GM19468 (cell line): ENCODE data around the gene COL12A1.

ENCODE experiments used
- ATAC-seq: cut with Tn5 transposase; IDR thresholded peaks from one replicate; pipeline ENCODE4 v1.9.1; 2021; ENCODE audit warnings: mild to moderate bottlenecking, moderate library complexity, moderate number of reproducible peaks; ENCODE audit not compliant: unreplicated experiment; ENCODE audit errors: extremely low read depth

COL12A1 gene

GRCh38 chr6:75205776-75206575 is at the start of gene COL12A1:
TSS of gene COL12A1 (minus strand) at chr6:75206053. CDS start at chr6:75202792, 3,261 bp downstream.
- no peak for ATAC-seq

DNA sequence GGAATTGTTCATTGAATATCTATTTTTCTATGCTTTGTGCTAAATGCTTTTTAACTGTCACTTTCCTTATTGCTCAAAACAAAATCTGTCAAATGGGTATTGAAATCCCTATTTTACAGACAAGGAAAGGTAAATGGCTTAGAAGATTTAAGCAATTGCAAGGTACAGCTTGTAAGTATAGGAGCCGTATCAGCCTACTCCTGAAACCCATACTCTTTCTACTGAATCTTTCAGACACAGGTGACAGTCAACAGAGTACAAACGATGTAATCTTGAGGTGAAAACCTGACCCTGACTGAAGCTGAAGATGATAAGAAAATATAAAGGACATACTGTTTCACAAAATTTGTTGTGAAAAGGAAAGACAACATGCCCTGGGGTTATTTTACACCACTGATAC is 44.7 kb upstream of the COL12A1 start:
- ATAC-seq = no peak

DNA sequence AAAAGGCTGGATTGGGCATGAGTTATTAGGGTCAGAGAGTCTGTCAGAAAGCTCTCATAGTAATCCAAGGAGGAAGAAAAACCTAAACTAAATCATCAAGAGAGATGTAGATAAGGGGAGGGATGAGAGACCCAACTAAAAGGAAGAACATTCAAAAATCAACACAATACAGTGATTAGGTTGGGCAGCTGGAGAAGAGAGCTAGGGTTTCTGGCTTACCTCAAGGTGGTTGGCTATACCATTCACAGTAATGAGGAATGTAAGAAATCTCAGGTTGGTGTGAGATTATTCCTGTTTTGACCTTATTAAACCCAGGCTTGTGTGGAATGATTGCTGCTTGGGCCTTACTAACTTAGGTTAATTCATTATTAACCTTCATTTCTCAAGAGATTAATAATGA is 44.0 kb upstream of the COL12A1 start:
- ATAC-seq = no peak

DNA sequence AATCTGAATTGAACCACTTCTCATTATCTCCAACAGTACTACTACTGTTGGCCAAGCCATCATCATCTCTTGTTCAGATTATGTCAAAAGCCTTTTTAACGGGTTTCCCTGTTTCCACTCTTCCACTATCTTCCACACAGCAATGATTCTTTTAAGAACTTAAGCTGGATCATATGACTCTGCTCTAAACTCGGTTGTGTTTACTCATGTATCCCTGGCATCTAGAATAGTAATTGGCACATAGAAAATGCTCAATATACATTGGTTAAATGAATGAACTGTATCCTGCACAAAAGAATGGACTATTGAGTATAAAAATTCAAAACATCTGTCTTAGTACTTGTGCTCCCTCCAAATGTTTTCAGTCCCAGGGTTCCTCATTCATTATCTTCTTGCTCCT is 40.5 kb upstream of the COL12A1 start:
- ATAC-seq = no peak

GRCh38 chr6:75244063-75244584 is 38.3 kb upstream of the COL12A1 start:
- ATAC-seq = no peak

- ATAC-seq = peak; percentile 97
These were observed 37.6 kb upstream of the COL12A1 start, which contains the start of gene COX7A2 for GRCh38 chr6:75243333-75244062. TSS of gene COX7A2 (minus strand) at chr6:75243801. CDS start at chr6:75243734, 67 bp downstream.

GRCh38 chr6:75236630-75237029 is 30.8 kb upstream of the COL12A1 start:
- no peak for ATAC-seq

DNA sequence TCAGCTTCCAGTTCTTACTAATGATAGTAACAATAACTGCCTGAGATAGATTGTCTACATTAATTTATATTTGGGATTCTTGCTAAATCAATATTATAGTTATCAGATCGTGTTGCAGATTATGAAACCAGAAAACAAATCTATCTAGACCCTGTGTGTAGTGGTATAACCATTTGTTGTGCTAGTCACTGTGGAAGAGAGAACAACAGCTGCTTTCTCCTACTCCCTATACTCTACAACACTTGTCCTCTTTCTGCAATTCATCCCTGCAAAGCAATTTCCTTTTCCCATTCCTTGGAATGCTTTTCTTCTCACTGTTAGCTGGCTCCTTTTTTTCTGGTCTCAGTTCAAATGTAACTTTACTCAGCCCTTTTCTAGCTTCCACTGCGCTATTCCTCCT is 29.4 kb upstream of the COL12A1 start:
- ATAC-seq = no peak

GRCh38 chr6:75234126-75234865 is 28.4 kb upstream of the COL12A1 start:
- no peak for ATAC-seq

- ATAC-seq = no peak
These were observed 27.3 kb upstream of the COL12A1 start for GRCh38 chr6:75233092-75233615.

DNA sequence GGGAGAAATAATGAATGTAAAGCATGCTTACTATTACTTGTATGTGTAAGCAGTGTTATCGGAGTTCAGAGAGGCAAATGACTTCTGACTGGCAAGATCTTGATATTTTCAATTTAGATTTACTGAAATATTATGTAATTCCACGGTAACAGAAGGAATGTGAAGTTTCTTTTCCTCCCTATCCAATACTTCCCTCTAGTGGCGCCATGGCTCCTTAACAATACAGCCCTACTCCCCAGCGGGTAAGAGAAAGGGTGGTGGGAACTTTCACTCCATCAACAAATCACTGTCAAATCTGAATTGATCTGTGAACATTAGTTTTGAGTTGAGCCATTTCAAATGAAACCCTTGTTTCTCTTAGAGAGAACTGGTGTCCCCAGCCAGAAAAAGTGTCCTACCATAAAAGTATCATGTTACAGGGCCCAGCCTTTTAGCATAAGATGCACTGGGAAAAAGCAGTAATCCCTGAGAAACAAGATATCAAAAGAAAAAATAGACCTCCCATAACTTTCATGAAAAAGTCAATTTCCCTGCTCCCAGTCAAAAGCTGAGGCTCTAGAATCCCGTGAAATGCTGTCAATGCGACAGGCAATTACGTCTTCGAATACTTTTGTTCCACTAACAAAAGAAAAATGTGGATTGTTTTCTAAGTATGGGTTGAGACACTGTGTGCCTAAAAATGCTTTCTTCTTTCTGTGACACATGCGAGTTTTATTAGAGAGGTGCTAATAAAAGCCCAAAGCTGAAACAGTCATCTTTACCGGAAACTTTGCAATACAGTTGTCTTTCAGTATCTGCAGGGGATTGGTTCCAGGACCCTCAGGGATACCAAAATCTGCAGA is 24.9 kb upstream of the COL12A1 start:
- no peak for ATAC-seq

DNA sequence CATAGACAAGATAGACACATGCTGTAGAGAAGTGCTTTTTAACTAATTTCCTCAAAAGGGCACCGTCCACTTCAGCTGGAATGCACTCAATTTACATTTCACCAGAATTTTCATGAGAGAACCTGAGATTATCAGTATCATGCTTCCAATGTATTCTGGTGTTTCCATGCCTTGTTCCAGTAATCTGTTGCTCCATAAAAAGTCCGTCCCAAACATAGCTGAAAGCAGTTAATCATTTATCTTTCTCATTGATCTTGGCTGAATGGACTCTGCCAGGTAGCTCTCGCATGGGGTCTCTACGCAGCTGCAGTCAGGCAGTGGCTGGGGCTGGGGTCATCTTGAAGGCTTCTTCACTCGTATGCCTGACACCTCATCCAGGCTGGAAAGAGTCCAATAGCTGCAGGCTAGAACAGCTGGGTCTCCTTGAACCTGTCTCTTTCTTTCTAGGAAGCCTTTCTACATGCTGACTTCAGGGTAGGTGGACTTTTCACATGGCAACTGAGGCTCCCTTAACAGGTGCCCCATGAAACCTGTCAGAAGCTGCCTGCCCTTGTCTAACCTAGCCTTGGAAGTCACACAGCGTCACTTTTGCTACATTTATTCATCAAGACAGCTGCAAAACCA is 18.6 kb upstream of the COL12A1 start:
- ATAC-seq = no peak

GRCh38 chr6:75223428-75223827 is 17.6 kb upstream of the COL12A1 start:
- ATAC-seq = no peak

GRCh38 chr6:75222261-75222660 is 16.4 kb upstream of the COL12A1 start:
- ATAC-seq = no peak

- no peak for ATAC-seq
These were observed 15.3 kb upstream of the COL12A1 start for GRCh38 chr6:75221116-75221515.

DNA sequence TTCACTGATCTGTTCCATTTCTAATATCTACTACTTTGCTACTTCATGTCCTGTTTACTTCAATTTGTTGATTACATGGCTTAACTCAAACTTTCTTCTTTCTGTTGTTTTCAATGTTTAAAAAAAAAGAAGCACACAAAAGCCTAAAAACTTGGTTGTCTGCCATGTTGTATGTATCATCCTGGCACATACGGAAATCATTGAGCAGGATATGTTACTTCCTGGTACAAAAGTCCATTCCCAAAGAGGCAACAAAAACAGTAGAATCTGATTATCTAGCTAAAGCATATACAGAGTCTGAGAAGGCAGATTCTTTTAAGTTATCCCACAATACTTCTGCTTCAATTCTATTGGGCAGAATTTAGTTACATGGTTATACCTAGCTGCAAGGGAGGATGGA is 14.5 kb upstream of the COL12A1 start:
- no peak for ATAC-seq

GRCh38 chr6:75219263-75219662 is 13.4 kb upstream of the COL12A1 start:
- ATAC-seq = no peak

- ATAC-seq = no peak
These were observed 11.3 kb upstream of the COL12A1 start for GRCh38 chr6:75217193-75217592.

- no peak for ATAC-seq
These were observed 9.4 kb upstream of the COL12A1 start for GRCh38 chr6:75215291-75215690.
